GM12878 (cell line): Measurements from ENCODE around the gene SH3GL2.

Experiments
- BRCA1 ChIP-seq: IDR thresholded peaks from 2 replicates; pipeline ENCODE4 v1.6.1; 2011; ENCODE audit warnings: low read depth, low read length, improper control_type of control experiment
- CTCF ChIP-seq, 3 experiments: IDR thresholded peaks in 2 of 3; conservative IDR thresholded peaks in 1 of 3; 2 replicates each; pipeline ENCODE4 v1.5.1; 2011; ENCODE audit warnings: low read depth in 3 of 3, low read length in 3 of 3, mild to moderate bottlenecking in 3 of 3, control low read depth in 2 of 3, moderate library complexity in 2 of 3, inconsistent platforms in 1 of 3, mixed read lengths in 1 of 3; ENCODE audit not compliant: control insufficient read depth in 2 of 3, insufficient read depth in 1 of 3; ENCODE audit errors: extremely low read depth in 1 of 3
- RAD21 ChIP-seq: IDR thresholded peaks from 2 replicates; pipeline ENCODE4 v1.6.1; 2011; ENCODE audit warnings: mild to moderate bottlenecking, low read depth, low read length, moderate library complexity; ENCODE audit not compliant: insufficient read depth
- SP1 ChIP-seq: IDR thresholded peaks from one replicate; pipeline ENCODE4 v1.6.1; 2011; ENCODE audit warnings: low read depth, low read length
- ZBTB4 ChIP-seq: fragments of 450-650 bp; formaldehyde crosslinking; IDR thresholded peaks from 2 replicates; pipeline ENCODE4 v1.4.0; 2022; ENCODE audit warnings: mild to moderate bottlenecking, moderate library complexity
- ZNF384 ChIP-seq: IDR thresholded peaks from 2 replicates; pipeline ENCODE4 v1.6.1; 2012; ENCODE audit warnings: low read depth, mild to moderate bottlenecking, low read length, improper control_type of control experiment, borderline replicate concordance
- TF ChIP-seq, protein P1 (sequence below): fragments of 450-650 bp; IDR thresholded peaks from 2 replicates; pipeline ENCODE4 v1.6.1; 2017; ENCODE audit warnings: low read depth, mild to moderate bottlenecking, moderate library complexity

DNA sequence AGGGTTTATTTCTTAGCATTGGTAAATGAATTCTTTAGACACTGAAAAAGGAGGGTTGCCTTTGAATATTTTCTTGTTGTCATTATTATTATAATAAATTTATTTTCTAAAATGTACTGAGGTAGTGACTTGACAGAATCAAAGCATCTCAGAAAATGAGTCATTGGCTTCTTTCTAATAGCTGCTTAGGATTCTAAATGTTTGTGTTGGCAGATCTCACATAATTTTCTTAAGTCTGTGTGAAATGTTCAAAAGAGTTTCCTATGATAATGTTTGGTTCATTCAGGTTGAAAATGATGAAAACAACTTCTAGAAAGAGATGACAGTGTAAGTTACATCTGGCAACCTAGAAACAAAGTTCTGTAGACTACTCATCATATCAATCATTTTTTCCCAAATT is 69.7 kb downstream of the SH3GL2 start:
- TF ChIP-seq CTCF (IDR thresholded peaks at IDR 0.05 in 2 of 3, conservative IDR thresholded peaks at IDR 0.05 in 1 of 3; ENCODE audit: control insufficient read depth in 2 of 3, extremely low read depth in 1 of 3, insufficient read depth in 1 of 3, low read depth in 3 of 3, low read length in 3 of 3) (no peak), BRCA1 (no peak), ZNF384 (no peak), ZBTB4 (CRISPR knock-in tag) (no peak), SP1 (no peak), RAD21 (no peak)
- TF ChIP-seq, protein P1, sequence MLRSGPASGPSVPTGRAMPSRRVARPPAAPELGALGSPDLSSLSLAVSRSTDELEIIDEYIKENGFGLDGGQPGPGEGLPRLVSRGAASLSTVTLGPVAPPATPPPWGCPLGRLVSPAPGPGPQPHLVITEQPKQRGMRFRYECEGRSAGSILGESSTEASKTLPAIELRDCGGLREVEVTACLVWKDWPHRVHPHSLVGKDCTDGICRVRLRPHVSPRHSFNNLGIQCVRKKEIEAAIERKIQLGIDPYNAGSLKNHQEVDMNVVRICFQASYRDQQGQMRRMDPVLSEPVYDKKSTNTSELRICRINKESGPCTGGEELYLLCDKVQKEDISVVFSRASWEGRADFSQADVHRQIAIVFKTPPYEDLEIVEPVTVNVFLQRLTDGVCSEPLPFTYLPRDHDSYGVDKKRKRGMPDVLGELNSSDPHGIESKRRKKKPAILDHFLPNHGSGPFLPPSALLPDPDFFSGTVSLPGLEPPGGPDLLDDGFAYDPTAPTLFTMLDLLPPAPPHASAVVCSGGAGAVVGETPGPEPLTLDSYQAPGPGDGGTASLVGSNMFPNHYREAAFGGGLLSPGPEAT = no peak
